LHCN-M2 (cell line): ENCODE results near the gene PDZD4. TPM values are rescaled to one million over a fixed set of nuclear protein-coding genes. Genes with fewer than 3 reads are reported as not detected.

Source experiments
- DNase-seq: peaks from one replicate; pipeline ENCODE4 v3.0.0-alpha.2; 2012; ENCODE audit warnings: low read depth
- total RNA-seq: library from RNA; depleted of rRNA; stranded (reverse); fragments of >200 nt; gene quantifications from 2 replicates; pipeline ENCODE4 v1.2.3, GENCODE V29; 2014

Gene PDZD4
- total RNA-seq, 1 experiment from 2014 or later = 1.2 TPM

GRCh38 chrX:153772316-153773217 lies 57.8 kb downstream of the PDZD4 start:
- no peak for DNase-seq

GRCh38 chrX:153771415-153772315 lies 58.7 kb downstream of the PDZD4 start:
- DNase-seq = no peak

GRCh38 chrX:153770601-153771414 lies 59.5 kb downstream of the PDZD4 start:
- no peak for DNase-seq

- no peak for DNase-seq
Observed at GRCh38 chrX:153769865-153770600, 60.3 kb downstream of the PDZD4 start.

DNA sequence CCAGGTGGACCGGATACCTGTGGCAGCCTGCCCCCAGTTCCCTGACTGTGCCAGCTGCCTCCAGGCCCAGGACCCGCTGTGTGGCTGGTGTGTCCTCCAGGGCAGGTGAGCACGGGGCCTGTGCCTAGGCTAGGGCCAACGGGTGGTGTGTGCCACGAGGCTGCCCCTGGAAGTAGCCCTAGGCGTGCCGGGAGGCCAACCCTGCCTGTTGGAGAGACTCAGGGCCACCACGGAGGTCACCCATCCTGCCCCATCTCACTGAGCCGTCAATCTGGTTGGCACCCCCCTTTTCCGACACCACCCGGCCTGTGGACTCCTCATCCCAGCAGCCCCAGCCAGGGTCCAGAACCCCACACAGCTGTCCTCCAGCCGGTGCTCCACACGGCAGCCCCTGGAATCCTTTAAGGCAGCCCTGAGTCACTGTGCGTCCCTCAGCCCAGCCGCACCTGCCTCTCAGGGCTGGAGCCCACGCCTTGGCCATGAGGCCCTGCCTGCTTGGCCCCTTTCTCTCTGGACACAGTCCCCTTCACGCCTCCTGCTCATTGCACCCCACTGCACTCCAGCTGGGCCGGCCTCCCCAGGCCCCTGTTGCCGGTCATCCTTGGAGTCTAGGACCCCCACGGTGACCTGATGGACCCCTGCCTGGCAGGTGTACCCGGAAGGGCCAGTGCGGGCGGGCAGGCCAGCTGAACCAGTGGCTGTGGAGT lies 61.0 kb downstream of the PDZD4 start:
- no peak for DNase-seq

GRCh38 chrX:153768311-153769157 lies 61.8 kb downstream of the PDZD4 start:
- DNase-seq = no peak

DNA sequence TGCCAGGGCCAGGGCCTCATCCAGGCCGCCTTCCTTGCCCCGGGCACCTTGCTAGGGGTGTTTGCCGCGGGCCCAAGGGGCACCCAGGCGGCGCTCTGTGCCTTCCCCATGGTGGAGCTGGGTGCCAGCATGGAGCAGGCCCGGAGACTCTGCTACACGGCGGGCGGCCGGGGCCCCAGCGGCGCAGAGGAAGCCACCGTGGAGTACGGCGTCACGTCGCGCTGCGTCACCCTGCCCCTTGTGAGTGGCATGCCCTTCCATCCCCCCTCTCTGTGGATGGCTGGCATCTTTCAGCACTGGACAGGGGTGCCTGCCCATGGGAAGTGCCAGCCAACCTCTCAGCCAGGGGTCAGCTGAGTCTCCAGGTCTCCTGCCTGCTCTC lies 62.7 kb downstream of the PDZD4 start:
- DNase-seq = no peak

DNA sequence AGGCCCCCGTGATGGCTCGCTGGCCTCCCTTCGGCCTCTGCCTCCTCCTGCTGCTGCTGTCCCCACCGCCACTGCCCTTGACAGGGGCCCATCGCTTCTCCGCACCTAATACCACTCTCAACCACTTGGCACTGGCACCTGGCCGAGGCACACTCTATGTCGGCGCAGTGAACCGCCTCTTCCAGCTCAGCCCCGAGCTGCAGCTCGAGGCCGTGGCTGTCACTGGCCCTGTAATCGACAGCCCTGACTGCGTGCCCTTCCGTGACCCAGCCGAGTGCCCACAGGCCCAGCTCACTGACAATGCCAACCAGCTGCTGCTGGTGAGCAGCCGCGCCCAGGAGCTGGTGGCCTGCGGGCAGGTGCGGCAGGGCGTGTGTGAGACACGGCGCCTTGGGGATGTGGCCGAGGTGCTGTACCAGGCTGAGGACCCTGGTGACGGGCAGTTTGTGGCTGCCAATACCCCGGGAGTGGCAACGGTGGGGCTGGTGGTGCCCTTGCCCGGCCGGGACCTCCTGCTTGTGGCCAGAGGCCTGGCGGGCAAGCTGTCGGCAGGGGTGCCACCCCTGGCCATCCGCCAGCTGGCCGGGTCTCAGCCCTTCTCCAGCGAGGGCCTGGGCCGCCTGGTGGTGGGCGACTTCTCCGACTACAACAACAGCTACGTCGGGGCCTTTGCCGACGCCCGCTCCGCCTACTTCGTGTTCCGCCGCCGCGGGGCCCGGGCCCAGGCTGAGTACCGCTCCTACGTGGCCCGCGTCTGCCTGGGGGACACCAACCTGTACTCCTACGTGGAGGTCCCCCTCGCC lies 63.3 kb downstream of the PDZD4 start:
- no peak for DNase-seq

GRCh38 chrX:153766098-153766817 lies 64.1 kb downstream of the PDZD4 start:
- peak; percentile 45 for DNase-seq

GRCh38 chrX:153765138-153766079 lies 64.9 kb downstream of the PDZD4 start:
- no peak for DNase-seq

DNA sequence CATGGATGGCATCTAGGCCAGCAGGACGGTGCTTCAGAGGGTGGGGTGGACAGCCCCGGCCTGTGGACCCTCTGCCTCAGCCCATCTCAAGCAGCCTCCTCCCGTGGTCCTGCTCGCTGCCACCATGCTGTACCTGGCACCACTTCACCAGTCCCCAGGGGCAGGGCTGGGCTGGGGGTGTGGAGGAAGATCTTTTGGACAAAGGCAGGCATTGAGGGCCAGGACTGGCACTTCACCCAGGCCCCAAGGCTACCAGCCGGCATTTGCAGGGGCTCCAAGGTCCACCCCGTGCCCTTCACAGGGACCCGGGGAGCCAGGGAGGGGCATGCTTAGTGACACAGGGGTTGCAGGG lies 65.6 kb downstream of the PDZD4 start:
- no peak for DNase-seq

- DNase-seq = peak; percentile 67
Observed at GRCh38 chrX:153763989-153764755, 66.2 kb downstream of the PDZD4 start, which contains the start of gene PLXNB3. Gene PLXNB3 (plus strand): TSS chrX:153764249. CDS start chrX:153765536, 1,287 bp downstream.

GRCh38 chrX:153763298-153763932 lies 66.9 kb downstream of the PDZD4 start:
- no peak for DNase-seq

- DNase-seq = no peak
Observed at GRCh38 chrX:153762626-153763173, 67.6 kb downstream of the PDZD4 start.

DNA sequence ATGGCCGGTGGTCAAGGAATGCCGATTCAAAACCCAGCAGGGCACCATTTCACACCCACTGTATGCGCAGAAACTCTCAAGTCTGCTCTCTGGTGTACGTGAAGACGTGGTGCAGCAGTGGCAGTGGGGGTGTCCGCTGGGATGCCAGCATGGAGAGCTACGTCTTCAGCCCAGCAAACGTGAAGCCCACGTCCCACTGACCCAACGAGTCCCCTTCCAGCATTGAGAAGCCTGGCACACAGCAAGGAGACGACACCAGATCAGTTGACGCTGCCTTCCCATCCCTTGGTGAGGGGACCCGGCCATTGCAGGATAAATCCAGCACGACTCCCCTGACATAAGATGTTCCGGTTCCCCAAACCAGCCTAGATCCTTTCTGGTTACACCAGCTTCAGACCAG lies 68.5 kb downstream of the PDZD4 start:
- DNase-seq = no peak
